SK-N-SH (cell line): ENCODE data around the gene SNX3.
"Not testable (repeated sequence)": the region's sequence is repeated elsewhere in the genome, so short reads cannot be mapped to it uniquely, and the experiment has no call there.

ENCODE experiments used
- GATA2 ChIP-seq: sonication (generic); formaldehyde crosslinking; IDR thresholded peaks from 2 replicates; pipeline ENCODE4 v1.5.0; 2020; ENCODE audit warnings: mild to moderate bottlenecking, missing genetic modification reagents
- REST ChIP-seq: IDR thresholded peaks from 2 replicates; pipeline ENCODE4 v1.6.1; 2012; ENCODE audit warnings: mild to moderate bottlenecking, low read depth, low read length, moderate library complexity
- RFX5 ChIP-seq: IDR thresholded peaks from 2 replicates; pipeline ENCODE4 v1.6.1; 2012; ENCODE audit warnings: mild to moderate bottlenecking, improper control_type of control experiment, low read length
- SIN3A ChIP-seq: IDR thresholded peaks from 2 replicates; pipeline ENCODE4 v1.6.1; 2012; ENCODE audit warnings: low read depth, mild to moderate bottlenecking, low read length, moderate library complexity, borderline replicate concordance
- SMC3 ChIP-seq: IDR thresholded peaks from 2 replicates; pipeline ENCODE4 v1.6.1; 2012; ENCODE audit warnings: low read depth, low read length, improper control_type of control experiment
- TF ChIP-seq, protein P1 (sequence below): IDR thresholded peaks from 2 replicates; pipeline ENCODE4 v1.4.0; 2012; ENCODE audit warnings: low read depth
- TF ChIP-seq, protein P2 (sequence below): fragments of 200-600 bp; sonication (generic); IDR thresholded peaks from 2 replicates; pipeline ENCODE4 v1.6.1; 2017; ENCODE audit warnings: antibody characterized with exemption, mild to moderate bottlenecking, moderate library complexity

GRCh38 chr6:108269955-108270354, 9.1 kb upstream of the SNX3 start:
- not testable (repeated sequence) for TF ChIP-seq REST; SIN3A; SMC3; GATA2 (CRISPR knock-in tag); RFX5
- TF ChIP-seq, protein P1, sequence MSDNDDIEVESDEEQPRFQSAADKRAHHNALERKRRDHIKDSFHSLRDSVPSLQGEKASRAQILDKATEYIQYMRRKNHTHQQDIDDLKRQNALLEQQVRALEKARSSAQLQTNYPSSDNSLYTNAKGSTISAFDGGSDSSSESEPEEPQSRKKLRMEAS = not testable (repeated sequence)
- TF ChIP-seq, protein P2, sequence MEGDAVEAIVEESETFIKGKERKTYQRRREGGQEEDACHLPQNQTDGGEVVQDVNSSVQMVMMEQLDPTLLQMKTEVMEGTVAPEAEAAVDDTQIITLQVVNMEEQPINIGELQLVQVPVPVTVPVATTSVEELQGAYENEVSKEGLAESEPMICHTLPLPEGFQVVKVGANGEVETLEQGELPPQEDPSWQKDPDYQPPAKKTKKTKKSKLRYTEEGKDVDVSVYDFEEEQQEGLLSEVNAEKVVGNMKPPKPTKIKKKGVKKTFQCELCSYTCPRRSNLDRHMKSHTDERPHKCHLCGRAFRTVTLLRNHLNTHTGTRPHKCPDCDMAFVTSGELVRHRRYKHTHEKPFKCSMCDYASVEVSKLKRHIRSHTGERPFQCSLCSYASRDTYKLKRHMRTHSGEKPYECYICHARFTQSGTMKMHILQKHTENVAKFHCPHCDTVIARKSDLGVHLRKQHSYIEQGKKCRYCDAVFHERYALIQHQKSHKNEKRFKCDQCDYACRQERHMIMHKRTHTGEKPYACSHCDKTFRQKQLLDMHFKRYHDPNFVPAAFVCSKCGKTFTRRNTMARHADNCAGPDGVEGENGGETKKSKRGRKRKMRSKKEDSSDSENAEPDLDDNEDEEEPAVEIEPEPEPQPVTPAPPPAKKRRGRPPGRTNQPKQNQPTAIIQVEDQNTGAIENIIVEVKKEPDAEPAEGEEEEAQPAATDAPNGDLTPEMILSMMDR = not testable (repeated sequence)
